Keratinocyte (primary cell): Measurements from ENCODE around the gene GRIN3B. TPM values are rescaled to one million over a fixed set of nuclear protein-coding genes. Genes with fewer than 3 reads are reported as not detected.

Experiments used
- DNase-seq: peaks from one replicate; pipeline ENCODE4 v3.0.0-alpha.2; 2011; ENCODE audit warnings: low read depth, missing footprints, low spot score
- FAIRE-seq: peaks from 2 replicates; lab custom pipeline; 2011; peaks lifted over from hg19 to GRCh38; lab: Jason Lieb, UNC
- H2AFZ ChIP-seq: 2 replicates; pipeline ENCODE4 v1.6.0; 2012; ENCODE audit warnings: low read length, control low read depth, inconsistent platforms; ENCODE audit not compliant: control insufficient read depth
- H3K27ac ChIP-seq: 2 replicates; pipeline ENCODE4 v1.5.1; 2011; ENCODE audit warnings: low read length; ENCODE audit not compliant: control insufficient read depth, insufficient read depth
- H3K27me3 ChIP-seq: 3 replicates; pipeline ENCODE4 v1.6.0; 2011; ENCODE audit warnings: low read length; ENCODE audit not compliant: control insufficient read depth, insufficient read depth; ENCODE audit errors: extremely low read depth
- H3K36me3 ChIP-seq, 2 experiments: 2 replicates in 1 of 2; 3 replicates in 1 of 2; pipeline ENCODE4 v1.5.1; 2011; ENCODE audit warnings: low read length in 2 of 2, mild to moderate bottlenecking in 1 of 2; ENCODE audit not compliant: control insufficient read depth in 2 of 2, insufficient read depth in 2 of 2; ENCODE audit errors: extremely low read depth in 1 of 2
- H3K4me1 ChIP-seq: 3 replicates; pipeline ENCODE4 v1.5.1; 2011; ENCODE audit warnings: low read length; ENCODE audit not compliant: control insufficient read depth, insufficient read depth; ENCODE audit errors: extremely low read depth
- H3K4me2 ChIP-seq: 3 replicates; pipeline ENCODE4 v1.6.0; 2011; ENCODE audit warnings: low read depth, low read length; ENCODE audit not compliant: control insufficient read depth, insufficient read depth; ENCODE audit errors: extremely low read depth
- H3K4me3 ChIP-seq, 3 experiments: fragments of 200-600 bp in 1 of 3; sonication (generic) in 1 of 3; 2 replicates in 2 of 3; 3 replicates in 1 of 3; pipeline ENCODE4 v1.5.1; 2011 to 2016; ENCODE audit warnings: low read length in 3 of 3, mild to moderate bottlenecking in 3 of 3, control low read depth in 2 of 3, inconsistent platforms in 1 of 3, low read depth in 1 of 3, mixed read lengths in 1 of 3, mixed run types in 1 of 3, moderate library complexity in 1 of 3; ENCODE audit not compliant: control insufficient read depth in 2 of 3, insufficient read depth in 2 of 3; ENCODE audit errors: extremely low read depth in 1 of 3
- H3K79me2 ChIP-seq: 2 replicates; pipeline ENCODE4 v1.6.0; 2012; ENCODE audit warnings: low read length; ENCODE audit not compliant: control insufficient read depth, insufficient read depth
- H3K9ac ChIP-seq: 3 replicates; pipeline ENCODE4 v1.6.0; 2011; ENCODE audit warnings: low read length; ENCODE audit not compliant: control insufficient read depth, insufficient read depth; ENCODE audit errors: extremely low read depth
- H3K9me1 ChIP-seq: 3 replicates; pipeline ENCODE4 v1.6.0; 2011; ENCODE audit warnings: low read length; ENCODE audit not compliant: control insufficient read depth, insufficient read depth; ENCODE audit errors: extremely low read depth
- H3K9me3 ChIP-seq: 2 replicates; pipeline ENCODE4 v1.5.1; 2012; ENCODE audit warnings: low read depth, low read length; ENCODE audit not compliant: control insufficient read depth
- H4K20me1 ChIP-seq: 3 replicates; pipeline ENCODE4 v1.6.0; 2011; ENCODE audit warnings: low read length; ENCODE audit not compliant: control insufficient read depth, insufficient read depth; ENCODE audit errors: extremely low read depth
- EZH2 ChIP-seq: IDR thresholded peaks from one replicate; pipeline ENCODE4 v1.6.1; 2012; ENCODE audit warnings: inconsistent platforms, mild to moderate bottlenecking, low read length, moderate library complexity
- dilution Hi-C: fragments of 300-500 bp; cut with MboI; formaldehyde crosslinking; loops from one replicate; pipeline ENCODE4 v1.7.0; 2020; ENCODE audit warnings: low sequenced_read_pairs; ENCODE audit not compliant: extremely low pct_ligation_motif_present
- polyA plus RNA-seq, 5 experiments: library from polyadenylated mRNA; depleted of rRNA in 3 of 5; stranded (reverse) in 3 of 5; stranded (forward) in 1 of 5; unstranded in 1 of 5; fragments of >200 nt; gene quantifications; 1 replicate in 1 of 5; 2 replicates in 3 of 5; 3 replicates in 1 of 5; pipeline versions ENCODE4 v1.2.1 to v1.2.3, GENCODE V29; 2011 to 2012; ENCODE audit warnings: missing spikeins in 2 of 5, low read depth in 1 of 5, low replicate concordance in 1 of 5
- TF ChIP-seq, protein P1 (sequence below), 3 experiments: IDR thresholded peaks in 1 of 3; conservative IDR thresholded peaks in 1 of 3; optimal IDR thresholded peaks in 1 of 3; 2 replicates in 2 of 3; 3 replicates in 1 of 3; pipeline versions ENCODE3 to v1.5.1; 2011; ENCODE audit warnings: low read length in 3 of 3, mild to moderate bottlenecking in 3 of 3, moderate library complexity in 2 of 3, control low read depth in 1 of 3, inconsistent platforms in 1 of 3; ENCODE audit not compliant: insufficient read depth in 2 of 3; ENCODE audit errors: extremely low read depth in 1 of 3

GRIN3B gene
- polyA plus RNA-seq, 1 donor (not counting 4 experiments of a cell fraction or from before 2014, with no cell fraction given), result 0.20 TPM

- no peaks in the 10 kb centered on the region for H3K9me3 ChIP-seq
- peaks cover 6% of the 10 kb centered on the region for H3K27me3 ChIP-seq
- FAIRE-seq, result no peak
- no peaks in the 10 kb centered on the region for H3K9me1 ChIP-seq
- H3K36me3 ChIP-seq, result peaks cover 9 to 10% of the 10 kb centered on the region in 2 experiments
- H3K79me2 ChIP-seq, result peaks cover 7% of the 10 kb centered on the region
- no peak overlapping the region for H3K27ac ChIP-seq
- H3K9ac ChIP-seq, result no peak overlapping the region
- dilution Hi-C loops, result no loop called here
- no peaks in the 10 kb centered on the region for H4K20me1 ChIP-seq
- no peak for DNase-seq
- H3K4me3 ChIP-seq, result no peak overlapping the region
- TF ChIP-seq, protein P1, sequence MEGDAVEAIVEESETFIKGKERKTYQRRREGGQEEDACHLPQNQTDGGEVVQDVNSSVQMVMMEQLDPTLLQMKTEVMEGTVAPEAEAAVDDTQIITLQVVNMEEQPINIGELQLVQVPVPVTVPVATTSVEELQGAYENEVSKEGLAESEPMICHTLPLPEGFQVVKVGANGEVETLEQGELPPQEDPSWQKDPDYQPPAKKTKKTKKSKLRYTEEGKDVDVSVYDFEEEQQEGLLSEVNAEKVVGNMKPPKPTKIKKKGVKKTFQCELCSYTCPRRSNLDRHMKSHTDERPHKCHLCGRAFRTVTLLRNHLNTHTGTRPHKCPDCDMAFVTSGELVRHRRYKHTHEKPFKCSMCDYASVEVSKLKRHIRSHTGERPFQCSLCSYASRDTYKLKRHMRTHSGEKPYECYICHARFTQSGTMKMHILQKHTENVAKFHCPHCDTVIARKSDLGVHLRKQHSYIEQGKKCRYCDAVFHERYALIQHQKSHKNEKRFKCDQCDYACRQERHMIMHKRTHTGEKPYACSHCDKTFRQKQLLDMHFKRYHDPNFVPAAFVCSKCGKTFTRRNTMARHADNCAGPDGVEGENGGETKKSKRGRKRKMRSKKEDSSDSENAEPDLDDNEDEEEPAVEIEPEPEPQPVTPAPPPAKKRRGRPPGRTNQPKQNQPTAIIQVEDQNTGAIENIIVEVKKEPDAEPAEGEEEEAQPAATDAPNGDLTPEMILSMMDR (optimal IDR thresholded peaks at IDR 0.05 in 1 of 3, IDR thresholded peaks at IDR 0.05 in 1 of 3, conservative IDR thresholded peaks at IDR 0.05 in 1 of 3; ENCODE audit: extremely low read depth in 1 of 3, insufficient read depth in 2 of 3, low read length in 3 of 3), result no peak
- no peak for TF ChIP-seq EZH2
- H3K4me2 ChIP-seq, result no peak overlapping the region
- H2AFZ ChIP-seq, result no peak overlapping the region
- H3K4me1 ChIP-seq, result no peaks in the 10 kb centered on the region
These were observed 8.2 kb downstream of the GRIN3B start for GRCh38 chr19:1008268-1009040.

DNA sequence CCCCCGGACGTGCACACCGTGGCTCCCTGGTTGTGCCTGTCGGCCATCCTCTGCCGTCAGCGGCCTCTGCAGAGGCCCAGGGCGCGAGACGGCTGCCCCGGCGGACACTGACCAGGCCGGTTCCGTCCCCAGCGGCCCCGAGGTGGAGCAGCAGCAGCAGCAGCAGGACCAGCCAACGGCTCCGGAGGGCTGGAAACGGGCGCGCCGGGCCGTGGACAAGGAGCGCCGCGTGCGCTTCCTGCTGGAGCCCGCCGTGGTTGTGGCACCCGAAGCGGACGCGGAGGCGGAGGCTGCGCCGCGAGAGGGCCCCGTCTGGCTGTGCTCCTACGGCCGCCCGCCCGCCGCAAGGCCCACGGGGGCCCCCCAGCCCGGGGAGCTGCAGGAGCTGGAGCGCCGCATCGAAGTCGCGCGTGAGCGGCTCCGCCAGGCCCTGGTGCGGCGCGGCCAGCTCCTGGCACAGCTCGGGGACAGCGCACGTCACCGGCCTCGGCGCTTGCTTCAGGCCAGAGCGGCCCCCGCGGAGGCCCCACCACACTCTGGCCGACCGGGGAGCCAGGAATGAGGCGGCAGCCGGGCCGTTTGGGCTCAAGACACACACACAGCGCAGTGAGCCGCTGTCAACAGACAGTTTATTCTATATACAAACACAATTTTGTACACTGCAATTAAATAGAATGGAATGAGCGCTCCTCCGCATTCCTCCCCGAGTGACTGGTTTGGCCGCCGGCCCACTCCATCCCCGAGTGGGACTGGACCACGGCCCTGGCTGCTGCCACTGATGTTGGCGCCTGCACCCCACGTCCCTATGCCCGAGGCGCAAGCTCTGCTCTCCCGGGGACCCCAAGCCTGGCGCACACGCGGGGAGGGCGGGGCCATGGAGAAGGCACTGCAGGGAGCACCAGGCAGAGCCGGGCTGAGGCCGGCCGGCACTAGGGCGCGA is 9.1 kb downstream of the GRIN3B start:
- no peak for DNase-seq
- no peak overlapping the region for H2AFZ ChIP-seq
- dilution Hi-C loops, result no loop called here
- H3K4me3 ChIP-seq, result no peak overlapping the region
- no peaks in the 10 kb centered on the region for H3K4me1 ChIP-seq
- TF ChIP-seq, protein P1 (optimal IDR thresholded peaks at IDR 0.05 in 1 of 3, IDR thresholded peaks at IDR 0.05 in 1 of 3, conservative IDR thresholded peaks at IDR 0.05 in 1 of 3; ENCODE audit: extremely low read depth in 1 of 3, insufficient read depth in 2 of 3, low read length in 3 of 3), result no peak
- TF ChIP-seq EZH2, result no peak
- peaks cover 9 to 14% of the 10 kb centered on the region in 2 experiments for H3K36me3 ChIP-seq
- peaks cover 6% of the 10 kb centered on the region for H3K27me3 ChIP-seq
- no peaks in the 10 kb centered on the region for H3K9me3 ChIP-seq
- H3K4me2 ChIP-seq, result no peak overlapping the region
- H3K9me1 ChIP-seq, result no peaks in the 10 kb centered on the region
- H3K9ac ChIP-seq, result no peak overlapping the region
- no peak overlapping the region for H3K27ac ChIP-seq
- peaks cover 15% of the 10 kb centered on the region for H3K79me2 ChIP-seq
- no peaks in the 10 kb centered on the region for H4K20me1 ChIP-seq
- FAIRE-seq, result no peak
